Activated naive CD4-positive, alpha-beta T cell treated with anti-CD3 and anti-CD28 coated beads, Interleukin-2, amount 50 U/mL, for 72 hours (primary cell): Measurements from ENCODE around the gene PTPRH. TPM values are rescaled to one million over a fixed set of nuclear protein-coding genes. Genes with fewer than 3 reads are reported as not detected.
"Not testable (repeated sequence)": the region's sequence is repeated elsewhere in the genome, so short reads cannot be mapped to it uniquely, and the experiment has no call there.

Experiments
- ATAC-seq, 2 donors: fragments of 150-1000 bp; cut with Tn5 transposase; 2 replicates each; pipeline ENCODE4 v1.10.0; 2021; ENCODE audit warnings: mild to moderate bottlenecking in 2 of 2, moderate library complexity in 2 of 2
- DNase-seq, 2 donors: peaks; one replicate each; pipeline ENCODE4 v3.0.0; 2021 to 2022; ENCODE audit warnings: low spot score in 2 of 2
- H3K27ac Mint-ChIP-seq, 2 donors: one replicate each; pipeline ENCODE4 v1.8.0; 2022; ENCODE audit warnings: mild to moderate bottlenecking in 2 of 2, mixed read lengths in 2 of 2
- H3K36me3 Mint-ChIP-seq, 2 donors: one replicate each; pipeline ENCODE4 v1.8.0; 2022; ENCODE audit warnings: mixed read lengths in 2 of 2
- H3K9me3 Mint-ChIP-seq, 2 donors: one replicate each; pipeline ENCODE4 v1.8.0; 2022; ENCODE audit warnings: mixed read lengths in 2 of 2
- total RNA-seq, 2 donors: library from RNA; stranded (reverse); gene quantifications; one replicate each; pipeline ENCODE4 v1.2.3, GENCODE V29; 2022

The PTPRH gene
- total RNA-seq, 2 donors from 2014 or later: 0.19 TPM; not detected in 1

GRCh38 chr19:55230780-55231179 is 21.5 kb upstream of the PTPRH start:
- Mint-ChIP-seq H3K9me3 (no peaks in the 10 kb centered on the region), H3K27ac (no peak overlapping the region), H3K36me3 (peaks cover 0 to 9% of the 10 kb centered on the region in 2 donors)
- ATAC-seq: no peak
- no peak for DNase-seq

GRCh38 chr19:55230329-55230728 is 21.0 kb upstream of the PTPRH start:
- Mint-ChIP-seq H3K9me3 (no peaks in the 10 kb centered on the region), H3K36me3 (peaks cover 4 to 9% of the 10 kb centered on the region in 2 donors), H3K27ac (no peak overlapping the region)
- no peak for DNase-seq
- ATAC-seq: no peak

- ATAC-seq: no peak
- Mint-ChIP-seq H3K9me3 (no peaks in the 10 kb centered on the region), H3K36me3 (peaks cover 5% of the 10 kb centered on the region in 2 donors), H3K27ac (no peak overlapping the region)
- DNase-seq: no peak
Observed at GRCh38 chr19:55229789-55230182, 20.5 kb upstream of the PTPRH start.

GRCh38 chr19:55229145-55229788 is 20.0 kb upstream of the PTPRH start:
- DNase-seq (no peak), ATAC-seq (no peak)
- H3K27ac Mint-ChIP-seq: no peak overlapping the region
- no peaks in the 10 kb centered on the region for H3K9me3 Mint-ChIP-seq
- peaks cover under 1 to 5% of the 10 kb centered on the region in 2 donors for H3K36me3 Mint-ChIP-seq

GRCh38 chr19:55228403-55229031 is 19.2 kb upstream of the PTPRH start, which contains the start of gene TMEM86B:
Gene TMEM86B (minus strand): TSS chr19:55228763. CDS start chr19:55228741, 22 bp downstream.
- DNase-seq (no peak), ATAC-seq (no peak)
- Mint-ChIP-seq H3K9me3 (no peaks in the 10 kb centered on the region), H3K27ac (peak within 1 kb of the TSS; percentile 50 to 55), H3K36me3 (peaks cover 0 to 8% of the 10 kb centered on the region in 2 donors)

- DNase-seq: no peak
- Mint-ChIP-seq H3K36me3 (peaks cover 0 to 11% of the 10 kb centered on the region in 2 donors), H3K27ac (peak overlapping the region; percentile 50 to 55), H3K9me3 (no peaks in the 10 kb centered on the region)
- ATAC-seq: peak in 1 of 2 donors; percentile 2
Observed at GRCh38 chr19:55228015-55228391, 18.7 kb upstream of the PTPRH start.

GRCh38 chr19:55227241-55228014 is 18.1 kb upstream of the PTPRH start:
- H3K27ac Mint-ChIP-seq: peak overlapping the region; percentile 50 to 55

GRCh38 chr19:55226788-55227187 is 17.5 kb upstream of the PTPRH start:
- Mint-ChIP-seq H3K27ac (peak overlapping the region; percentile 47 to 50), H3K9me3 (no peaks in the 10 kb centered on the region), H3K36me3 (peaks cover 0 to 11% of the 10 kb centered on the region in 2 donors)
- ATAC-seq (no peak), DNase-seq (no peak)

More at GRCh38 chr19:55227241-55228014, 18.1 kb upstream of the PTPRH start:
- peaks cover 0 to 11% of the 10 kb centered on the region in 2 donors for H3K36me3 Mint-ChIP-seq
- peak; percentile 7 to 12 for ATAC-seq
- H3K9me3 Mint-ChIP-seq: no peaks in the 10 kb centered on the region
- no peak for DNase-seq

GRCh38 chr19:55226273-55226672 is 17.0 kb upstream of the PTPRH start:
- DNase-seq (no peak), ATAC-seq (no peak)
- Mint-ChIP-seq H3K9me3 (peaks cover 0 to 4% of the 10 kb centered on the region in 2 donors), H3K36me3 (peaks cover 4 to 11% of the 10 kb centered on the region in 2 donors), H3K27ac (peak overlapping the region; percentile 11 to 47)

- DNase-seq (no peak), ATAC-seq (no peak)
- H3K9me3 Mint-ChIP-seq: peaks cover 4% of the 10 kb centered on the region in 2 donors
- peak overlapping the region; percentile 11 to 62 for H3K27ac Mint-ChIP-seq
- peaks cover 9 to 16% of the 10 kb centered on the region in 2 donors for H3K36me3 Mint-ChIP-seq
Observed at GRCh38 chr19:55225415-55225958, 16.2 kb upstream of the PTPRH start.

GRCh38 chr19:55224679-55225414 is 15.5 kb upstream of the PTPRH start:
- not testable (repeated sequence) for H3K9me3 Mint-ChIP-seq, DNase-seq, ATAC-seq
- H3K36me3 Mint-ChIP-seq: peaks cover 9 to 19% of the 10 kb centered on the region in 2 donors
- peak overlapping the region; percentile 52 to 62 for H3K27ac Mint-ChIP-seq

GRCh38 chr19:55224038-55224665 is 14.9 kb upstream of the PTPRH start:
- H3K27ac Mint-ChIP-seq: peak overlapping the region in 1 of 2 donors; percentile 52
- peaks cover 4% of the 10 kb centered on the region in 2 donors for H3K9me3 Mint-ChIP-seq
- DNase-seq (no peak), ATAC-seq (no peak)
- H3K36me3 Mint-ChIP-seq: peaks cover 9 to 19% of the 10 kb centered on the region in 2 donors

GRCh38 chr19:55223291-55224037 is 14.2 kb upstream of the PTPRH start:
- Mint-ChIP-seq H3K36me3 (peaks cover 9 to 19% of the 10 kb centered on the region in 2 donors), H3K27ac (peak overlapping the region; percentile 36 to 37), H3K9me3 (peaks cover 4% of the 10 kb centered on the region in 2 donors)
- DNase-seq: no peak
- ATAC-seq: peak in 1 of 2 donors; percentile 11

GRCh38 chr19:55220525-55220924 is 11.2 kb upstream of the PTPRH start:
- peaks cover 9 to 16% of the 10 kb centered on the region in 2 donors for H3K36me3 Mint-ChIP-seq
- peaks cover 4 to 6% of the 10 kb centered on the region in 2 donors for H3K9me3 Mint-ChIP-seq
- H3K27ac Mint-ChIP-seq: peak overlapping the region; percentile 61 to 72
- ATAC-seq (no peak), DNase-seq (no peak)
